ENCODE measurements around the gene RNF2. TPM values are rescaled to one million over a fixed set of nuclear protein-coding genes. Genes with fewer than 3 reads are reported as not detected.

Gene RNF2
- total and polyA plus RNA-seq, 10 donors = 5.2 to 29.7 (median 20.1) TPM

- intact Hi-C loops (cut with DNase I; ENCODE audit: low total_unique reads) = no loop called here
- no peak for TF ChIP-seq POLR2A (IDR thresholded peaks at IDR 0.05)
- TF ChIP-seq POLR2AphosphoS5 (IDR thresholded peaks at IDR 0.05) = no peak
- no peak for TF ChIP-seq CTCF (IDR thresholded peaks at IDR 0.05 in 8 of 11, conservative IDR thresholded peaks at IDR 0.05 in 3 of 11)
- H3K27ac ChIP-seq = no peak overlapping the region
- no peaks in the 10 kb centered on the region for H3K27me3 ChIP-seq (replicated peaks in 1 of 7)
- no peak overlapping the region for H3K4me3 ChIP-seq
- no peak for DNase-seq
- peaks cover 0 to 7% (median 0%) of the 10 kb centered on the region in 6 donors for H3K4me1 ChIP-seq
- no peaks in the 10 kb centered on the region for H3K36me3 ChIP-seq
- H3K9me3 ChIP-seq = no peaks in the 10 kb centered on the region
Observed at GRCh38 chr1:185080422-185080821, 35.1 kb downstream of the RNF2 start.

GRCh38 chr1:185083818-185084217 lies 38.5 kb downstream of the RNF2 start:
- Histone ChIP-seq H3K4me3 (no peak overlapping the region), H3K27me3 (replicated peaks in 1 of 7) (no peaks in the 10 kb centered on the region), H3K27ac (no peak overlapping the region), H3K4me1 (no peaks in the 10 kb centered on the region), H3K9me3 (no peaks in the 10 kb centered on the region), H3K36me3 (peaks cover 0 to 18% (median 11%) of the 10 kb centered on the region in 6 donors)
- no peak for TF ChIP-seq POLR2AphosphoS5 (IDR thresholded peaks at IDR 0.05)
- intact Hi-C loops (cut with DNase I; ENCODE audit: low total_unique reads) = no loop called here
- WGBS, 5 donors = 97 to 100% (median 98%) methylated on average over 2 of the region's 2 CpGs
- no peak for DNase-seq

GRCh38 chr1:185087101-185087500 lies 41.7 kb downstream of the RNF2 start:
- Histone ChIP-seq H3K4me3 (no peak overlapping the region), H3K36me3 (peaks cover 0 to 48% (median 30%) of the 10 kb centered on the region in 6 donors), H3K4me1 (no peaks in the 10 kb centered on the region), H3K27ac (no peak overlapping the region), H3K27me3 (replicated peaks in 1 of 7) (no peaks in the 10 kb centered on the region), H3K9me3 (no peaks in the 10 kb centered on the region)
- no peak for TF ChIP-seq CTCF (IDR thresholded peaks at IDR 0.05 in 8 of 11, conservative IDR thresholded peaks at IDR 0.05 in 3 of 11)
- TF ChIP-seq POLR2A (IDR thresholded peaks at IDR 0.05) = no peak
- no peak for TF ChIP-seq POLR2AphosphoS5 (IDR thresholded peaks at IDR 0.05)
- WGBS, 5 donors = 92 to 100% (median 97%) methylated on average over 1 of the region's 1 CpG
- DNase-seq = no peak
- intact Hi-C loops (cut with DNase I; ENCODE audit: low total_unique reads) = no loop called here

GRCh38 chr1:185087746-185088145 lies 42.4 kb downstream of the RNF2 start:
- no peak for TF ChIP-seq CTCF (IDR thresholded peaks at IDR 0.05 in 8 of 11, conservative IDR thresholded peaks at IDR 0.05 in 3 of 11)
- TF ChIP-seq POLR2A (IDR thresholded peaks at IDR 0.05) = no peak
- TF ChIP-seq POLR2AphosphoS5 (IDR thresholded peaks at IDR 0.05) = no peak
- DNase-seq = no peak
- Histone ChIP-seq H3K36me3 (peaks cover 0 to 55% (median 33%) of the 10 kb centered on the region in 6 donors), H3K4me3 (no peak overlapping the region), H3K9me3 (no peaks in the 10 kb centered on the region), H3K4me1 (no peaks in the 10 kb centered on the region), H3K27me3 (replicated peaks in 1 of 7) (no peaks in the 10 kb centered on the region), H3K27ac (no peak overlapping the region)
- intact Hi-C loops (cut with DNase I; ENCODE audit: low total_unique reads) = no loop called here

GRCh38 chr1:185091480-185091879 lies 46.1 kb downstream of the RNF2 start:
- TF ChIP-seq POLR2AphosphoS5 (IDR thresholded peaks at IDR 0.05) (no peak), CTCF (IDR thresholded peaks at IDR 0.05 in 8 of 11, conservative IDR thresholded peaks at IDR 0.05 in 3 of 11) (no peak), POLR2A (IDR thresholded peaks at IDR 0.05) (no peak)
- Histone ChIP-seq H3K4me1 (no peaks in the 10 kb centered on the region), H3K4me3 (no peak overlapping the region), H3K27ac (no peak overlapping the region), H3K36me3 (peaks cover 0 to 92% (median 49%) of the 10 kb centered on the region in 6 donors), H3K27me3 (replicated peaks in 1 of 7) (no peaks in the 10 kb centered on the region), H3K9me3 (no peaks in the 10 kb centered on the region)
- intact Hi-C loops (cut with DNase I; ENCODE audit: low total_unique reads) = no loop called here
- 85 to 91% (median 87%) methylated on average over 5 of the region's 5 CpGs for whole genome bisulfite sequencing, 5 donors
- no peak for DNase-seq
